Measurements from ENCODE around the gene MLLT10. TPM values are rescaled to one million over a fixed set of nuclear protein-coding genes. Genes with fewer than 3 reads are reported as not detected.
"Not testable (repeated sequence)": the region's sequence is repeated elsewhere in the genome, so short reads cannot be mapped to it uniquely, and the experiment has no call there.

The MLLT10 gene
- total and polyA plus RNA-seq, 9 donors: 20.7 to 30.6 (median 25.5) TPM

- WGBS (ENCODE audit: insufficient coverage): 60% methylated on average over 3 of the region's 4 CpGs
- no peak overlapping the region for H3K27ac ChIP-seq (ENCODE audit: low read length)
- DNase-seq: no peak
- H3K27me3 ChIP-seq (ENCODE audit: control insufficient read depth, insufficient read depth, low read length): no peaks in the 10 kb centered on the region
- H3K36me3 ChIP-seq (ENCODE audit: control insufficient read depth, insufficient read depth, low read length): peaks cover 5% of the 10 kb centered on the region
- peaks cover 2% of the 10 kb centered on the region for H3K4me1 ChIP-seq (ENCODE audit: control insufficient read depth, insufficient read depth, low read length)
- no peaks in the 10 kb centered on the region for H3K9me3 ChIP-seq (replicated peaks; ENCODE audit: control insufficient read depth, low read depth, low read length)
- no peak overlapping the region for H3K4me3 ChIP-seq (ENCODE audit: low read length)
Measured at GRCh38 chr10:21712975-21713374, 178.9 kb downstream of the MLLT10 start.

GRCh38 chr10:21715531-21716195, 181.6 kb downstream of the MLLT10 start:
- no peaks in the 10 kb centered on the region for H3K9me3 ChIP-seq (replicated peaks; ENCODE audit: control insufficient read depth, low read depth, low read length)
- H3K27me3 ChIP-seq (ENCODE audit: control insufficient read depth, insufficient read depth, low read length): no peaks in the 10 kb centered on the region
- H3K27ac ChIP-seq (ENCODE audit: low read length): no peak overlapping the region
- peaks cover 2% of the 10 kb centered on the region for H3K4me1 ChIP-seq (ENCODE audit: control insufficient read depth, insufficient read depth, low read length)
- H3K4me3 ChIP-seq (ENCODE audit: low read length): no peak overlapping the region
- DNase-seq: no peak
- 60% methylated on average over 1 of the region's 2 CpGs for WGBS (ENCODE audit: insufficient coverage)
- H3K36me3 ChIP-seq (ENCODE audit: control insufficient read depth, insufficient read depth, low read length): peaks cover 5% of the 10 kb centered on the region

DNA sequence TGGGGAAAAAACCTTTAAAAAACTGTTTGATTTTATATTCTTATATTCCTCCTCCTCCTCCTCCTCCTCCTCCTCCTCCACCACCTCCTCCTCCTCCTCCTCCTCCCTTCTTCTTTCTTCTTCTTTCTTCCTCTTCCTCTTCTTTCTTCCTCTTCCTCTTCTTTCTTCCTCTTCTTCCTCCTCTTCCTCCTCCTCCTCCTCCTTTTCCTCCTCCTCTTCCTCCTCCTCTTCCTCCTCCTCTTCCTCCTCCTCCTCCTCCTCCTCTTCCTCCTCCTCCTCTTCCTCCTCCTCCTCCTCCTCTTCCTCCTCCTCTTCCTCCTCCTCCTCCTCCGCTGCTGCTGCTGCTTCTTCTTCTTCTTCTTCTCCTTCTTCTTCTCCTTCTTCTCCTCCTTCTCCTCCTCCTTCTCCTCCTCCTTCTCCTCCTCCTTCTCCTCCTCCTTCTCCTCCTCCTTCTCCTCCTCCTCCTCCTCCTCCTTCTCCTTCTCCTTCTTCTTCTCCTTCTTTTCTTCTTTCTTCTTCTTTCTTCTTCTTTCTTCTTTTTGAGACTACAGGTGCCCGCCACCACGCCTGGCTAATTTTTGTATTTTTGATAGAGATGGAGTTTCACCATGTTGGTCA, 183.5 kb downstream of the MLLT10 start:
- WGBS (ENCODE audit: insufficient coverage): 94% methylated on average over 1 of the region's 3 CpGs
- H3K36me3 ChIP-seq (ENCODE audit: control insufficient read depth, insufficient read depth, low read length): not testable (repeated sequence)

DNA sequence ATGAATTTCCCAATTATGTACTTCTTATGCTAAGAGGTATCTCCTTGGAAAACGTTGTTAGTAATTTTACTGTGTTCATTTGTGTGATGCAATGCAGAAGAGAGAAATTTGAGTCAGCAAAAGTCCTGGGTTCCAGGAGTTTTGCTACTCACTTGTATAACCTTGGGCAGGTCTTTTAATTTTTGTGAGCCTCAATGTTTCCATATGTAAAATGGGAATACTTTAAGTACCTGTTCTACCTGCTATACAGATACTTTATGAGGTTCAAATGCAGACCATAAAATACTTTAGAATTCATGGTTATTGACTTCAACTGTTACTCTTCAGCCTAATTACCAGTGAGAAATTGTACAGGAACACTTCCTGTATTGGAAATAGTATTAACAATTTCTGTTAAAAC, 185.5 kb downstream of the MLLT10 start:
- peaks cover 2% of the 10 kb centered on the region for H3K36me3 ChIP-seq (ENCODE audit: control insufficient read depth, insufficient read depth, low read length)
- no peaks in the 10 kb centered on the region for H3K4me1 ChIP-seq (ENCODE audit: control insufficient read depth, insufficient read depth, low read length)
- H3K9me3 ChIP-seq (replicated peaks; ENCODE audit: control insufficient read depth, low read depth, low read length): no peaks in the 10 kb centered on the region
- no peaks in the 10 kb centered on the region for H3K27me3 ChIP-seq (ENCODE audit: control insufficient read depth, insufficient read depth, low read length)
- no peak overlapping the region for H3K27ac ChIP-seq (ENCODE audit: low read length)
- no peak for DNase-seq
- H3K4me3 ChIP-seq (ENCODE audit: low read length): no peak overlapping the region
- WGBS (ENCODE audit: insufficient coverage): no CpG with 5 or more reads among the region's 1 CpG

More for the DNA sequence above, 183.5 kb downstream of the MLLT10 start:
- not testable (repeated sequence) for H3K4me1 ChIP-seq (ENCODE audit: control insufficient read depth, insufficient read depth, low read length); H3K27me3 ChIP-seq (ENCODE audit: control insufficient read depth, insufficient read depth, low read length); H3K9me3 ChIP-seq (replicated peaks; ENCODE audit: control insufficient read depth, low read depth, low read length); DNase-seq; H3K4me3 ChIP-seq (ENCODE audit: low read length); H3K27ac ChIP-seq (ENCODE audit: low read length)

GRCh38 chr10:21720090-21720489, 186.1 kb downstream of the MLLT10 start:
- peaks cover 3% of the 10 kb centered on the region for H3K4me1 ChIP-seq (ENCODE audit: control insufficient read depth, insufficient read depth, low read length)
- DNase-seq: no peak
- no peak overlapping the region for H3K27ac ChIP-seq (ENCODE audit: low read length)
- no peaks in the 10 kb centered on the region for H3K9me3 ChIP-seq (replicated peaks; ENCODE audit: control insufficient read depth, low read depth, low read length)
- H3K36me3 ChIP-seq (ENCODE audit: control insufficient read depth, insufficient read depth, low read length): peaks cover 2% of the 10 kb centered on the region
- H3K4me3 ChIP-seq (ENCODE audit: low read length): no peak overlapping the region
- no CpG with 5 or more reads among the region's 3 CpGs for WGBS (ENCODE audit: insufficient coverage)
- no peaks in the 10 kb centered on the region for H3K27me3 ChIP-seq (ENCODE audit: control insufficient read depth, insufficient read depth, low read length)

- Histone ChIP-seq H3K27ac (ENCODE audit: low read length) (no peak overlapping the region), H3K4me3 (ENCODE audit: low read length) (no peak overlapping the region), H3K27me3 (ENCODE audit: control insufficient read depth, insufficient read depth, low read length) (no peaks in the 10 kb centered on the region), H3K4me1 (ENCODE audit: control insufficient read depth, insufficient read depth, low read length) (peaks cover 6% of the 10 kb centered on the region), H3K9me3 (replicated peaks; ENCODE audit: control insufficient read depth, low read depth, low read length) (no peaks in the 10 kb centered on the region), H3K36me3 (ENCODE audit: control insufficient read depth, insufficient read depth, low read length) (peaks cover 2% of the 10 kb centered on the region)
- DNase-seq: no peak
- WGBS (ENCODE audit: insufficient coverage): 100% methylated on average over 1 of the region's 6 CpGs
Measured at GRCh38 chr10:21721000-21721665, 187.1 kb downstream of the MLLT10 start.

- Histone ChIP-seq H3K27ac (ENCODE audit: low read length) (no peak overlapping the region), H3K36me3 (ENCODE audit: control insufficient read depth, insufficient read depth, low read length) (no peaks in the 10 kb centered on the region), H3K4me3 (ENCODE audit: low read length) (no peak overlapping the region), H3K4me1 (ENCODE audit: control insufficient read depth, insufficient read depth, low read length) (peaks cover 6% of the 10 kb centered on the region), H3K27me3 (ENCODE audit: control insufficient read depth, insufficient read depth, low read length) (no peaks in the 10 kb centered on the region), H3K9me3 (replicated peaks; ENCODE audit: control insufficient read depth, low read depth, low read length) (no peaks in the 10 kb centered on the region)
- no CpG with 5 or more reads among the region's 2 CpGs for WGBS (ENCODE audit: insufficient coverage)
- no peak for DNase-seq
Measured at GRCh38 chr10:21722209-21722608, 188.2 kb downstream of the MLLT10 start.

GRCh38 chr10:21724020-21724589, 190.1 kb downstream of the MLLT10 start:
- no CpG with 5 or more reads among the region's 7 CpGs for WGBS (ENCODE audit: insufficient coverage)
- no peaks in the 10 kb centered on the region for H3K9me3 ChIP-seq (replicated peaks; ENCODE audit: control insufficient read depth, low read depth, low read length)
- no peaks in the 10 kb centered on the region for H3K36me3 ChIP-seq (ENCODE audit: control insufficient read depth, insufficient read depth, low read length)
- H3K4me1 ChIP-seq (ENCODE audit: control insufficient read depth, insufficient read depth, low read length): peaks cover 9% of the 10 kb centered on the region
- DNase-seq: peak; percentile 80
- no peaks in the 10 kb centered on the region for H3K27me3 ChIP-seq (ENCODE audit: control insufficient read depth, insufficient read depth, low read length)
- H3K27ac ChIP-seq (ENCODE audit: low read length): peak overlapping the region; percentile 78
- no peak overlapping the region for H3K4me3 ChIP-seq (ENCODE audit: low read length)

DNA sequence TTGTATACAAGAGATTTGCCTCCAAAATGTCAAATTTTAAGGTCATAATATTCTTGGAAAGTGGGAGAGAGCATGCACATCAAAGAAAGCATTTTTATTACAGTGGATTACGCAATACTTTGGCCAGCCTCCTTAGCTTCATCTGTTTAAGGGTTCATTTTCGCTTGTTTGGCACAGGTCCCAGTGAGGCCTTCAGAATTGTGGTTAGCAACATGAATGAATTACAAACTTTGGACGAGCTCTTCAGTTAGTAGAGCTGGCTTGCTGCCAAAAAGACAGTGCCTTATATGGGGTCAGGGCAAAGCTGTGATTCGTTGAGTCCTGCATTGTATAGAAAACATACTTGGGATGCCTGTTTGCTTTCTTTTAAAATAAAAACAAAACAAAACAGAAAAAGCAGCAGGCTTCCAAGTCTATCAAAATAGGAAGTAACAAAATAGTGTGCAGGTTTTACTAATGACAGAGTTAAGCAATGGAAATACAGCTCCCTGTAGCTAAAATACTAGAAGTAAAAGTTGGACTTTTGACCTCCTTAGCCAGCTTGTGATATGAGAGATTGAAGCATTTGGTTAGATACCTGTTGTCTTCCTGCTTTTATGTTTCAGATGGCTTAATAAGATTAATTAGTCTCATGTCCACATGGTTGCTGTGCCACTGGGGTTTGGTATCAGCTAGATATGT, 190.8 kb downstream of the MLLT10 start:
- peak; percentile 99 for DNase-seq
- Histone ChIP-seq H3K9me3 (replicated peaks; ENCODE audit: control insufficient read depth, low read depth, low read length) (no peaks in the 10 kb centered on the region), H3K27ac (ENCODE audit: low read length) (peak overlapping the region; percentile 78), H3K4me1 (ENCODE audit: control insufficient read depth, insufficient read depth, low read length) (peaks cover 9% of the 10 kb centered on the region), H3K27me3 (ENCODE audit: control insufficient read depth, insufficient read depth, low read length) (no peaks in the 10 kb centered on the region), H3K4me3 (ENCODE audit: low read length) (no peak overlapping the region), H3K36me3 (ENCODE audit: control insufficient read depth, insufficient read depth, low read length) (no peaks in the 10 kb centered on the region)
- 0% methylated on average over 3 of the region's 4 CpGs for WGBS (ENCODE audit: insufficient coverage)
